Erythroblast (primary cell): Measurements from ENCODE around the gene CYREN.

Experiments
- GATA1 ChIP-seq: IDR thresholded peaks from 2 replicates; pipeline ENCODE4 v1.6.1; 2011; ENCODE audit warnings: low read depth, mild to moderate bottlenecking, control low read depth, low read length, moderate library complexity
- POLR2A ChIP-seq: IDR thresholded peaks from 2 replicates; pipeline ENCODE4 v1.6.1; 2011; ENCODE audit warnings: mild to moderate bottlenecking, low read length

DNA sequence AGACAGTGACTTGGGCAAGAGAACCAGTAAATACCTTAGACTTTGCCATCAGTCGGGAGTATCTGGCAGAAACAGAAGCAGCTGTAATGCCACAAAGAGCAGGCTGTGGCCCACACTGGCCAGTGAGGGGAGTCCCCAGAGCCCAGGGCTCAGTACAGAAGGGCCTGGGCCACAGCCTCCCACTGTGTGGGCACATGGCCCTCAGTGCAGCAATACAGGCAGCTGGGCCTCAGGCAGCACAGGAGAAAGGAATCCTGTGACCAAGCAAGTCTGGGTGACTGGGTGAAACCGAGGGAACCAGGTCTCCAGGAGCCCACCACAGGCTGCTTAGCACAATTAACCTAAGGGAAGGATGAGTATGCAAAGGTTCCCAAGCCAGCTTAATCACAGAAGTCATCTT is 26.8 kb upstream of the CYREN start:
- no peak for TF ChIP-seq POLR2A
- no peak for TF ChIP-seq GATA1
